Measurements from ENCODE around the gene CCDC148. TPM values are rescaled to one million over a fixed set of nuclear protein-coding genes. Genes with fewer than 3 reads are reported as not detected.

CCDC148 gene
- total and polyA plus RNA-seq, 4 donors, result 0.02 to 0.42 (median 0.31) TPM

DNA sequence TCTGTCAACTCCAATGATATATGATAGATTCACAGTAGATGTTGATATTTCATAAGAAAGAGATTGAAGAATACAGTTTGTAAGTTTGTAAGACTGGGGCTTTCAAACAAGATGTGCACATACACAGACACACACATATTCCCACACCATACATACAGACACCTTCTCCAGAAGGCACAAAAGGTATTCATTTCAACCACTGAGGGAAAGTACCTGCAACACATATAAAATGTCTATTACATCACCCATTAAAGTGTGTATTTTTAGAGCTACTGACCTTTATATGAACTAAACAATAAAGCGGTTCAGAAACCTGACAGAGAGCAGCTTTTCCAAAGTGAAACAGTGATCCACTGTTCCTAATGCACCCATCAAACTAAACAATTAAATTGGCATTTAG is 53.3 kb downstream of the CCDC148 start:
- H3K9ac ChIP-seq (ENCODE audit: low read depth in 1 of 2, low read length in 2 of 2), result no peak overlapping the region
- WGBS, result 78% methylated on average over 1 of the region's 1 CpG
- H3K9me3 ChIP-seq (ENCODE audit: control insufficient read depth in 4 of 4, low read length in 3 of 4), result no peaks in the 10 kb centered on the region
- H3K36me3 ChIP-seq (ENCODE audit: control insufficient read depth in 4 of 4, insufficient read depth in 3 of 4, low read depth in 1 of 4, low read length in 3 of 4), result no peaks in the 10 kb centered on the region
- DNase-seq (ENCODE audit: low spot score), result no peak
- TF ChIP-seq HNF4A (conservative IDR thresholded peaks at IDR 0.05) (no peak), JUND (IDR thresholded peaks at IDR 0.05) (no peak), YY1 (IDR thresholded peaks at IDR 0.05) (no peak), NR2F2 (IDR thresholded peaks at IDR 0.05) (no peak), SP1 (IDR thresholded peaks at IDR 0.05) (no peak), GABPA (IDR thresholded peaks at IDR 0.05 in 1 of 2, conservative IDR thresholded peaks at IDR 0.05 in 1 of 2) (no peak), FOXA1 (IDR thresholded peaks at IDR 0.05) (no peak), EGR1 (IDR thresholded peaks at IDR 0.05; ENCODE audit: low read depth in 2 of 2) (no peak), RAD21 (IDR thresholded peaks at IDR 0.05) (no peak), RXRA (IDR thresholded peaks at IDR 0.05) (no peak), TAF1 (conservative IDR thresholded peaks at IDR 0.05) (no peak)
- TF ChIP-seq, protein P1, sequence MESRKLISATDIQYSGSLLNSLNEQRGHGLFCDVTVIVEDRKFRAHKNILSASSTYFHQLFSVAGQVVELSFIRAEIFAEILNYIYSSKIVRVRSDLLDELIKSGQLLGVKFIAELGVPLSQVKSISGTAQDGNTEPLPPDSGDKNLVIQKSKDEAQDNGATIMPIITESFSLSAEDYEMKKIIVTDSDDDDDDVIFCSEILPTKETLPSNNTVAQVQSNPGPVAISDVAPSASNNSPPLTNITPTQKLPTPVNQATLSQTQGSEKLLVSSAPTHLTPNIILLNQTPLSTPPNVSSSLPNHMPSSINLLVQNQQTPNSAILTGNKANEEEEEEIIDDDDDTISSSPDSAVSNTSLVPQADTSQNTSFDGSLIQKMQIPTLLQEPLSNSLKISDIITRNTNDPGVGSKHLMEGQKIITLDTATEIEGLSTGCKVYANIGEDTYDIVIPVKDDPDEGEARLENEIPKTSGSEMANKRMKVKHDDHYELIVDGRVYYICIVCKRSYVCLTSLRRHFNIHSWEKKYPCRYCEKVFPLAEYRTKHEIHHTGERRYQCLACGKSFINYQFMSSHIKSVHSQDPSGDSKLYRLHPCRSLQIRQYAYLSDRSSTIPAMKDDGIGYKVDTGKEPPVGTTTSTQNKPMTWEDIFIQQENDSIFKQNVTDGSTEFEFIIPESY (IDR thresholded peaks at IDR 0.05), result no peak
- TF ChIP-seq, protein P2, sequence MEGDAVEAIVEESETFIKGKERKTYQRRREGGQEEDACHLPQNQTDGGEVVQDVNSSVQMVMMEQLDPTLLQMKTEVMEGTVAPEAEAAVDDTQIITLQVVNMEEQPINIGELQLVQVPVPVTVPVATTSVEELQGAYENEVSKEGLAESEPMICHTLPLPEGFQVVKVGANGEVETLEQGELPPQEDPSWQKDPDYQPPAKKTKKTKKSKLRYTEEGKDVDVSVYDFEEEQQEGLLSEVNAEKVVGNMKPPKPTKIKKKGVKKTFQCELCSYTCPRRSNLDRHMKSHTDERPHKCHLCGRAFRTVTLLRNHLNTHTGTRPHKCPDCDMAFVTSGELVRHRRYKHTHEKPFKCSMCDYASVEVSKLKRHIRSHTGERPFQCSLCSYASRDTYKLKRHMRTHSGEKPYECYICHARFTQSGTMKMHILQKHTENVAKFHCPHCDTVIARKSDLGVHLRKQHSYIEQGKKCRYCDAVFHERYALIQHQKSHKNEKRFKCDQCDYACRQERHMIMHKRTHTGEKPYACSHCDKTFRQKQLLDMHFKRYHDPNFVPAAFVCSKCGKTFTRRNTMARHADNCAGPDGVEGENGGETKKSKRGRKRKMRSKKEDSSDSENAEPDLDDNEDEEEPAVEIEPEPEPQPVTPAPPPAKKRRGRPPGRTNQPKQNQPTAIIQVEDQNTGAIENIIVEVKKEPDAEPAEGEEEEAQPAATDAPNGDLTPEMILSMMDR (IDR thresholded peaks at IDR 0.05; ENCODE audit: low read depth, low read length, missing input control), result no peak
- TF ChIP-seq, protein P3, sequence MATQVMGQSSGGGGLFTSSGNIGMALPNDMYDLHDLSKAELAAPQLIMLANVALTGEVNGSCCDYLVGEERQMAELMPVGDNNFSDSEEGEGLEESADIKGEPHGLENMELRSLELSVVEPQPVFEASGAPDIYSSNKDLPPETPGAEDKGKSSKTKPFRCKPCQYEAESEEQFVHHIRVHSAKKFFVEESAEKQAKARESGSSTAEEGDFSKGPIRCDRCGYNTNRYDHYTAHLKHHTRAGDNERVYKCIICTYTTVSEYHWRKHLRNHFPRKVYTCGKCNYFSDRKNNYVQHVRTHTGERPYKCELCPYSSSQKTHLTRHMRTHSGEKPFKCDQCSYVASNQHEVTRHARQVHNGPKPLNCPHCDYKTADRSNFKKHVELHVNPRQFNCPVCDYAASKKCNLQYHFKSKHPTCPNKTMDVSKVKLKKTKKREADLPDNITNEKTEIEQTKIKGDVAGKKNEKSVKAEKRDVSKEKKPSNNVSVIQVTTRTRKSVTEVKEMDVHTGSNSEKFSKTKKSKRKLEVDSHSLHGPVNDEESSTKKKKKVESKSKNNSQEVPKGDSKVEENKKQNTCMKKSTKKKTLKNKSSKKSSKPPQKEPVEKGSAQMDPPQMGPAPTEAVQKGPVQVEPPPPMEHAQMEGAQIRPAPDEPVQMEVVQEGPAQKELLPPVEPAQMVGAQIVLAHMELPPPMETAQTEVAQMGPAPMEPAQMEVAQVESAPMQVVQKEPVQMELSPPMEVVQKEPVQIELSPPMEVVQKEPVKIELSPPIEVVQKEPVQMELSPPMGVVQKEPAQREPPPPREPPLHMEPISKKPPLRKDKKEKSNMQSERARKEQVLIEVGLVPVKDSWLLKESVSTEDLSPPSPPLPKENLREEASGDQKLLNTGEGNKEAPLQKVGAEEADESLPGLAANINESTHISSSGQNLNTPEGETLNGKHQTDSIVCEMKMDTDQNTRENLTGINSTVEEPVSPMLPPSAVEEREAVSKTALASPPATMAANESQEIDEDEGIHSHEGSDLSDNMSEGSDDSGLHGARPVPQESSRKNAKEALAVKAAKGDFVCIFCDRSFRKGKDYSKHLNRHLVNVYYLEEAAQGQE (IDR thresholded peaks at IDR 0.05), result no peak
- TF ChIP-seq, protein P4, sequence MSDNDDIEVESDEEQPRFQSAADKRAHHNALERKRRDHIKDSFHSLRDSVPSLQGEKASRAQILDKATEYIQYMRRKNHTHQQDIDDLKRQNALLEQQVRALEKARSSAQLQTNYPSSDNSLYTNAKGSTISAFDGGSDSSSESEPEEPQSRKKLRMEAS (IDR thresholded peaks at IDR 0.05), result no peak
- no peaks in the 10 kb centered on the region for H3K4me1 ChIP-seq (ENCODE audit: control insufficient read depth in 4 of 4, insufficient read depth in 4 of 4, low read length in 3 of 4)
- H3K27ac ChIP-seq (ENCODE audit: low read depth in 1 of 2, low read length in 2 of 2), result no peak overlapping the region
- no peak overlapping the region for H3K4me3 ChIP-seq (ENCODE audit: low read depth in 1 of 3, low read length in 3 of 3)
- no peaks in the 10 kb centered on the region for H3K27me3 ChIP-seq (ENCODE audit: control insufficient read depth in 4 of 4, insufficient read depth in 4 of 4, low read length in 3 of 4)

DNA sequence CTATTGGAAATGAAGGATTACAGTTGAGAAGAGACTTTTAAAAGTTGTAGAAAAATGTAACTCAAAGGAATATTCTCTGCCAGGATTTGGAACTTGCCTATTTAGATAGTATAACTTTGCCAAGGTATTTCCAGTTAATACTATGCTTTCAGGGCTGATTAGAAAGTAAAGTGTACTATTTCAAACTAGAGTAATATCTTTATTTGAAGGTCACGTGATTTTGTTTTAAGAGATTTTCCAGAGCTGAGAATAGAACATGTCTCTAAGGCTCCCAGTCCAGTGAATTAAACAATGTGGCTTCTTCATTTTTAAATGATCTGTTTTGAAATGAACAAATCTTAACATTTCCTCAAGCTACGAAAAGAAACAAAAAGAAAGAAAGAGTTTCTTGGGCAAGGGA is 53.9 kb downstream of the CCDC148 start:
- no peaks in the 10 kb centered on the region for H3K27me3 ChIP-seq (ENCODE audit: control insufficient read depth in 4 of 4, insufficient read depth in 4 of 4, low read length in 3 of 4)
- H3K9ac ChIP-seq (ENCODE audit: low read depth in 1 of 2, low read length in 2 of 2), result no peak overlapping the region
- H3K4me1 ChIP-seq (ENCODE audit: control insufficient read depth in 4 of 4, insufficient read depth in 4 of 4, low read length in 3 of 4), result no peaks in the 10 kb centered on the region
- H3K27ac ChIP-seq (ENCODE audit: low read depth in 1 of 2, low read length in 2 of 2), result no peak overlapping the region
- TF ChIP-seq FOXA2 (IDR thresholded peaks at IDR 0.05) (no peak), RAD21 (IDR thresholded peaks at IDR 0.05) (no peak), FOXA1 (IDR thresholded peaks at IDR 0.05) (no peak), NR2F2 (IDR thresholded peaks at IDR 0.05) (no peak), YY1 (IDR thresholded peaks at IDR 0.05) (no peak), JUND (IDR thresholded peaks at IDR 0.05) (no peak), HNF4G (IDR thresholded peaks at IDR 0.05) (no peak)
- TF ChIP-seq, protein P5, sequence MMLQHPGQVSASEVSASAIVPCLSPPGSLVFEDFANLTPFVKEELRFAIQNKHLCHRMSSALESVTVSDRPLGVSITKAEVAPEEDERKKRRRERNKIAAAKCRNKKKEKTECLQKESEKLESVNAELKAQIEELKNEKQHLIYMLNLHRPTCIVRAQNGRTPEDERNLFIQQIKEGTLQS (IDR thresholded peaks at IDR 0.05), result no peak
- TF ChIP-seq, protein P4 (IDR thresholded peaks at IDR 0.05), result no peak
- TF ChIP-seq, protein P1 (IDR thresholded peaks at IDR 0.05), result no peak
- WGBS, result 60% methylated on average over 2 of the region's 2 CpGs
- no peak overlapping the region for H3K4me3 ChIP-seq (ENCODE audit: low read depth in 1 of 3, low read length in 3 of 3)
- DNase-seq (ENCODE audit: low spot score), result no peak
- no peaks in the 10 kb centered on the region for H3K9me3 ChIP-seq (ENCODE audit: control insufficient read depth in 4 of 4, low read length in 3 of 4)
- no peaks in the 10 kb centered on the region for H3K36me3 ChIP-seq (ENCODE audit: control insufficient read depth in 4 of 4, insufficient read depth in 3 of 4, low read depth in 1 of 4, low read length in 3 of 4)
